ENCODE measurements around the gene DCLRE1C. TPM values are rescaled to one million over a fixed set of nuclear protein-coding genes. Genes with fewer than 3 reads are reported as not detected.

Gene DCLRE1C
- total RNA-seq, 1 donor, result 16.3 TPM

GRCh38 chr10:14954934-14955333 lies 1.0 kb upstream of the DCLRE1C start:
- Histone ChIP-seq H3K27ac (ENCODE audit: low read depth, low read length) (peak overlapping the region; percentile 84), H4K20me1 (ENCODE audit: insufficient read depth, low read length) (peaks cover 5% of the 10 kb centered on the region), H3K4me2 (ENCODE audit: insufficient read depth, low read length) (peak overlapping the region; percentile 98), H3K9me3 (ENCODE audit: low read depth, low read length) (no peaks in the 10 kb centered on the region), H3K4me3 (ENCODE audit: insufficient read depth, low read length) (peak overlapping the region; percentile 97), H3K36me3 (ENCODE audit: insufficient read depth, low read length) (no peaks in the 10 kb centered on the region), H3K27me3 (ENCODE audit: insufficient read depth, low read length) (no peaks in the 10 kb centered on the region), H3K79me2 (ENCODE audit: insufficient read depth, low read length) (peaks cover 34% of the 10 kb centered on the region), H3K4me1 (ENCODE audit: insufficient read depth, low read length) (peaks cover 18% of the 10 kb centered on the region), H2AFZ (ENCODE audit: low read length) (no peak overlapping the region)
- no peak for TF ChIP-seq CTCF (IDR thresholded peaks at IDR 0.05; ENCODE audit: extremely low read depth, low read depth, low read length)
- DNase-seq (ENCODE audit: insufficient read length, low spot score, missing footprints), result no peak

GRCh38 chr10:14953424-14954000 lies 384 bp downstream of the DCLRE1C start:
- DNase-seq (ENCODE audit: insufficient read length, low spot score, missing footprints), result peak; percentile 91
- peak overlapping the region; percentile 100 for H2AFZ ChIP-seq (ENCODE audit: low read length)
- peaks cover 47% of the 10 kb centered on the region for H3K79me2 ChIP-seq (ENCODE audit: insufficient read depth, low read length)
- peaks cover 5% of the 10 kb centered on the region for H4K20me1 ChIP-seq (ENCODE audit: insufficient read depth, low read length)
- H3K4me2 ChIP-seq (ENCODE audit: insufficient read depth, low read length), result peak overlapping the region; percentile 98
- no peaks in the 10 kb centered on the region for H3K27me3 ChIP-seq (ENCODE audit: insufficient read depth, low read length)
- TF ChIP-seq CTCF (IDR thresholded peaks at IDR 0.05; ENCODE audit: extremely low read depth, low read depth, low read length), result no peak
- H3K4me1 ChIP-seq (ENCODE audit: insufficient read depth, low read length), result peaks cover 18% of the 10 kb centered on the region
- peak overlapping the region; percentile 97 for H3K4me3 ChIP-seq (ENCODE audit: insufficient read depth, low read length)
- peak overlapping the region; percentile 84 for H3K27ac ChIP-seq (ENCODE audit: low read depth, low read length)
- H3K9me3 ChIP-seq (ENCODE audit: low read depth, low read length), result no peaks in the 10 kb centered on the region
- no peaks in the 10 kb centered on the region for H3K36me3 ChIP-seq (ENCODE audit: insufficient read depth, low read length)

GRCh38 chr10:14952851-14953423 lies 959 bp downstream of the DCLRE1C start:
- H3K27me3 ChIP-seq (ENCODE audit: insufficient read depth, low read length), result no peaks in the 10 kb centered on the region
- H3K4me1 ChIP-seq (ENCODE audit: insufficient read depth, low read length), result peaks cover 18% of the 10 kb centered on the region
- TF ChIP-seq CTCF (IDR thresholded peaks at IDR 0.05; ENCODE audit: extremely low read depth, low read depth, low read length), result peak; percentile 12
- peak overlapping the region; percentile 98 for H3K4me2 ChIP-seq (ENCODE audit: insufficient read depth, low read length)
- H2AFZ ChIP-seq (ENCODE audit: low read length), result peak overlapping the region; percentile 100
- no peaks in the 10 kb centered on the region for H3K36me3 ChIP-seq (ENCODE audit: insufficient read depth, low read length)
- H3K4me3 ChIP-seq (ENCODE audit: insufficient read depth, low read length), result peak overlapping the region; percentile 97
- peaks cover 5% of the 10 kb centered on the region for H4K20me1 ChIP-seq (ENCODE audit: insufficient read depth, low read length)
- no peak for DNase-seq (ENCODE audit: insufficient read length, low spot score, missing footprints)
- H3K9me3 ChIP-seq (ENCODE audit: low read depth, low read length), result no peaks in the 10 kb centered on the region
- peaks cover 53% of the 10 kb centered on the region for H3K79me2 ChIP-seq (ENCODE audit: insufficient read depth, low read length)
- H3K27ac ChIP-seq (ENCODE audit: low read depth, low read length), result peak overlapping the region; percentile 84

- TF ChIP-seq CTCF (IDR thresholded peaks at IDR 0.05; ENCODE audit: extremely low read depth, low read depth, low read length), result no peak
- Histone ChIP-seq H4K20me1 (ENCODE audit: insufficient read depth, low read length) (peaks cover 5% of the 10 kb centered on the region), H3K27ac (ENCODE audit: low read depth, low read length) (no peak overlapping the region), H3K79me2 (ENCODE audit: insufficient read depth, low read length) (peaks cover 70% of the 10 kb centered on the region), H3K36me3 (ENCODE audit: insufficient read depth, low read length) (peaks cover 31% of the 10 kb centered on the region), H3K4me1 (ENCODE audit: insufficient read depth, low read length) (peaks cover 10% of the 10 kb centered on the region), H3K4me2 (ENCODE audit: insufficient read depth, low read length) (no peak overlapping the region), H3K9me3 (ENCODE audit: low read depth, low read length) (no peaks in the 10 kb centered on the region), H3K27me3 (ENCODE audit: insufficient read depth, low read length) (no peaks in the 10 kb centered on the region), H2AFZ (ENCODE audit: low read length) (no peak overlapping the region), H3K4me3 (ENCODE audit: insufficient read depth, low read length) (no peak overlapping the region)
- DNase-seq (ENCODE audit: insufficient read length, low spot score, missing footprints), result no peak
Measured at GRCh38 chr10:14949291-14949690, 4.6 kb downstream of the DCLRE1C start.
